Sigmoid colon (tissue), 4 donors: ENCODE results near the gene NTRK1.

Source experiments
- POLR2A ChIP-seq, 2 donors: fragments of 450-650 bp; IDR thresholded peaks; one replicate each; pipeline ENCODE4 v1.6.1; 2016; ENCODE audit warnings: antibody characterized with exemption in 2 of 2, mild to moderate bottlenecking in 2 of 2, moderate library complexity in 2 of 2
- POLR2AphosphoS5 ChIP-seq, 4 donors: sonication (generic); formaldehyde crosslinking; IDR thresholded peaks; one replicate each; pipeline ENCODE4 v1.6.1; 2017; ENCODE audit warnings: antibody characterized with exemption in 4 of 4
- TF ChIP-seq, protein P1 (sequence below), 4 experiments: fragments of 450-650 bp in 3 of 4; fragments of 200-600 bp in 1 of 4; IDR thresholded peaks; one replicate each; pipeline ENCODE4 v1.5.1; 2016 to 2019; ENCODE audit warnings: antibody characterized with exemption in 4 of 4, mild to moderate bottlenecking in 3 of 4, moderate library complexity in 2 of 4

DNA sequence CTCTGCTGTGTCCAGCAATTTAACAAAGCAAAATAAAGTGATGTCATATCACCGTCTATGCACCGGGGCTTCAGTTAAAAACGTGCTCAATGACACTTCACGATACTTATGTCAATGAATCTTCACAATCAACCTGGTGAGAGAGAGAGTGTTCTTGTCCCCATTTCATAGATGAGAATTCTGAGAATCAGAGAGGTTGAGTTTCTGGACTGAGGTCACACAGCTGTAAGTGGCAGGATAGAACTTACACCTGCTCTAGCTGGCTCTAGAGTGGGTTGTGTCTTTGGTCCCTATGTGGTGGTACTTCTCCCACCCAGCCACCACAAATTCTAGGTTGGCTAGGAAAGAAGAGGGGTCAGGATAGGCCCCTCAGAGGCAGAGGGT lies 5.2 kb downstream of the NTRK1 start:
- TF ChIP-seq, protein P1, sequence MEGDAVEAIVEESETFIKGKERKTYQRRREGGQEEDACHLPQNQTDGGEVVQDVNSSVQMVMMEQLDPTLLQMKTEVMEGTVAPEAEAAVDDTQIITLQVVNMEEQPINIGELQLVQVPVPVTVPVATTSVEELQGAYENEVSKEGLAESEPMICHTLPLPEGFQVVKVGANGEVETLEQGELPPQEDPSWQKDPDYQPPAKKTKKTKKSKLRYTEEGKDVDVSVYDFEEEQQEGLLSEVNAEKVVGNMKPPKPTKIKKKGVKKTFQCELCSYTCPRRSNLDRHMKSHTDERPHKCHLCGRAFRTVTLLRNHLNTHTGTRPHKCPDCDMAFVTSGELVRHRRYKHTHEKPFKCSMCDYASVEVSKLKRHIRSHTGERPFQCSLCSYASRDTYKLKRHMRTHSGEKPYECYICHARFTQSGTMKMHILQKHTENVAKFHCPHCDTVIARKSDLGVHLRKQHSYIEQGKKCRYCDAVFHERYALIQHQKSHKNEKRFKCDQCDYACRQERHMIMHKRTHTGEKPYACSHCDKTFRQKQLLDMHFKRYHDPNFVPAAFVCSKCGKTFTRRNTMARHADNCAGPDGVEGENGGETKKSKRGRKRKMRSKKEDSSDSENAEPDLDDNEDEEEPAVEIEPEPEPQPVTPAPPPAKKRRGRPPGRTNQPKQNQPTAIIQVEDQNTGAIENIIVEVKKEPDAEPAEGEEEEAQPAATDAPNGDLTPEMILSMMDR (IDR thresholded peaks at IDR 0.05) = no peak
- TF ChIP-seq POLR2AphosphoS5 (IDR thresholded peaks at IDR 0.05) (no peak), POLR2A (IDR thresholded peaks at IDR 0.05) (no peak)
